GM18870 (cell line): ENCODE measurements around the gene PDZRN4.
"Not testable (repeated sequence)": the region's sequence is repeated elsewhere in the genome, so short reads cannot be mapped to it uniquely, and the experiment has no call there.

ENCODE experiments used
- ATAC-seq: cut with Tn5 transposase; IDR thresholded peaks from one replicate; pipeline ENCODE4 v1.9.1; 2021; ENCODE audit warnings: moderate library complexity; ENCODE audit not compliant: unreplicated experiment

Gene PDZRN4

GRCh38 chr12:41188058-41188840 is at the start of gene PDZRN4:
Gene PDZRN4 (plus strand): TSS chr12:41188320.
- ATAC-seq, result no peak

- peak; percentile 50 for ATAC-seq
Observed at GRCh38 chr12:41140117-41140516, 48.0 kb upstream of the PDZRN4 start.

GRCh38 chr12:41141104-41141503 is 47.0 kb upstream of the PDZRN4 start:
- ATAC-seq, result no peak

- no peak for ATAC-seq
Observed at GRCh38 chr12:41142376-41142775, 45.7 kb upstream of the PDZRN4 start.

- no peak for ATAC-seq
Observed at GRCh38 chr12:41151793-41152192, 36.3 kb upstream of the PDZRN4 start.

GRCh38 chr12:41162461-41162860 is 25.7 kb upstream of the PDZRN4 start:
- no peak for ATAC-seq

GRCh38 chr12:41167701-41168100 is 20.4 kb upstream of the PDZRN4 start:
- no peak for ATAC-seq

GRCh38 chr12:41174602-41175001 is 13.5 kb upstream of the PDZRN4 start:
- ATAC-seq, result no peak

GRCh38 chr12:41179507-41179906 is 8.6 kb upstream of the PDZRN4 start:
- ATAC-seq, result not testable (repeated sequence)

- ATAC-seq, result no peak
Observed at GRCh38 chr12:41184864-41185263, 3.3 kb upstream of the PDZRN4 start.

GRCh38 chr12:41186026-41186425 is 2.1 kb upstream of the PDZRN4 start:
- no peak for ATAC-seq

GRCh38 chr12:41188841-41189394 is 798 bp downstream of the PDZRN4 start:
- ATAC-seq, result no peak

GRCh38 chr12:41189395-41190251 is 1.5 kb downstream of the PDZRN4 start:
- ATAC-seq, result no peak

- no peak for ATAC-seq
Observed at GRCh38 chr12:41190338-41190737, 2.2 kb downstream of the PDZRN4 start.

GRCh38 chr12:41191549-41191948 is 3.4 kb downstream of the PDZRN4 start:
- not testable (repeated sequence) for ATAC-seq

- no peak for ATAC-seq
Observed at GRCh38 chr12:41193311-41193710, 5.2 kb downstream of the PDZRN4 start.

- no peak for ATAC-seq
Observed at GRCh38 chr12:41202051-41202450, 13.9 kb downstream of the PDZRN4 start.

GRCh38 chr12:41205070-41205709 is 17.1 kb downstream of the PDZRN4 start:
- ATAC-seq, result peak; percentile 74

GRCh38 chr12:41206298-41206697 is 18.2 kb downstream of the PDZRN4 start:
- no peak for ATAC-seq

- no peak for ATAC-seq
Observed at GRCh38 chr12:41211448-41211847, 23.3 kb downstream of the PDZRN4 start.

GRCh38 chr12:41212625-41213024 is 24.5 kb downstream of the PDZRN4 start:
- no peak for ATAC-seq
